Smooth muscle cell of the brain vasculature (primary cell): Measurements from ENCODE around the gene XPO4.
"Not testable (repeated sequence)": the region's sequence is repeated elsewhere in the genome, so short reads cannot be mapped to it uniquely, and the experiment has no call there.

Experiments used
- DNase-seq: peaks from one replicate; pipeline ENCODE4 v3.0.0-alpha.2; 2012; ENCODE audit warnings: low read depth, low spot score

The XPO4 gene

GRCh38 chr13:20891034-20891433, 11.5 kb downstream of the XPO4 start:
- no peak for DNase-seq

GRCh38 chr13:20890540-20890939, 12.0 kb downstream of the XPO4 start:
- DNase-seq = not testable (repeated sequence)

- DNase-seq = no peak
These were observed 20.3 kb downstream of the XPO4 start for GRCh38 chr13:20882206-20882605.

- DNase-seq = no peak
These were observed 24.6 kb downstream of the XPO4 start for GRCh38 chr13:20877902-20878301.

GRCh38 chr13:20876802-20877201, 25.7 kb downstream of the XPO4 start:
- not testable (repeated sequence) for DNase-seq

GRCh38 chr13:20874439-20874838, 28.1 kb downstream of the XPO4 start:
- not testable (repeated sequence) for DNase-seq

GRCh38 chr13:20873348-20873747, 29.2 kb downstream of the XPO4 start:
- DNase-seq = no peak

GRCh38 chr13:20870829-20871228, 31.7 kb downstream of the XPO4 start:
- DNase-seq = no peak

- no peak for DNase-seq
These were observed 33.0 kb downstream of the XPO4 start for GRCh38 chr13:20869540-20869939.

GRCh38 chr13:20867408-20867807, 35.1 kb downstream of the XPO4 start:
- DNase-seq = no peak

GRCh38 chr13:20861666-20862065, 40.9 kb downstream of the XPO4 start:
- not testable (repeated sequence) for DNase-seq

- no peak for DNase-seq
These were observed 41.7 kb downstream of the XPO4 start for GRCh38 chr13:20860844-20861243.

- DNase-seq = no peak
These were observed 45.9 kb downstream of the XPO4 start for GRCh38 chr13:20856650-20857049.

- no peak for DNase-seq
These were observed 50.6 kb downstream of the XPO4 start for GRCh38 chr13:20851844-20852402.

GRCh38 chr13:20848944-20849343, 53.6 kb downstream of the XPO4 start:
- no peak for DNase-seq

- no peak for DNase-seq
These were observed 54.3 kb downstream of the XPO4 start for GRCh38 chr13:20848203-20848602.

GRCh38 chr13:20847296-20847695, 55.2 kb downstream of the XPO4 start:
- DNase-seq = no peak

- DNase-seq = peak; percentile 65
These were observed 59.4 kb downstream of the XPO4 start for GRCh38 chr13:20843166-20843565.

- DNase-seq = no peak
These were observed 62.0 kb downstream of the XPO4 start for GRCh38 chr13:20840568-20840967.

GRCh38 chr13:20833900-20834679, 68.5 kb downstream of the XPO4 start:
- DNase-seq = no peak

GRCh38 chr13:20832861-20833260, 69.7 kb downstream of the XPO4 start:
- DNase-seq = no peak

- DNase-seq = no peak
These were observed 70.6 kb downstream of the XPO4 start for GRCh38 chr13:20831933-20832332.

GRCh38 chr13:20831254-20831653, 71.3 kb downstream of the XPO4 start:
- DNase-seq = no peak
